Measurements from ENCODE around the gene GLTP.

DNA sequence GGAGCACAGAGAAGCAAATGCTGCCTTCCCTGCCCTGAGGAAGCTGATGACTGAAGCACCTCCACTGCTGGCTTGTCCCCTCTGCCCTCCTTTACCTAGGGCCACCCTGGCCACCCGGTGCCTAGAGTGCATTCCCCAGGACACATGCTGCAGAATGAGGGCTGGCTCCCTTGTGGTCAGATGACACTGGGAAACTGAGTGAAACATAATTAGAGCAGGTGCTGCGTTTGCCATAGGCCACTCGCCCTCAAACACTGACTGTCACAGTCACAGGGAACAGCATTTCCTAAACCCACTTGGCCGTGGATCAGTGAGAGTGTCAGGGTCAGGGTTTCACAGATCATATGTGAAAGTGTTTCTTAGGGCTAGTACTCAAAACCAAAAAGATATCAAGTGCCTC, 35.7 kb upstream of the GLTP start:
- TF ChIP-seq, protein P1, sequence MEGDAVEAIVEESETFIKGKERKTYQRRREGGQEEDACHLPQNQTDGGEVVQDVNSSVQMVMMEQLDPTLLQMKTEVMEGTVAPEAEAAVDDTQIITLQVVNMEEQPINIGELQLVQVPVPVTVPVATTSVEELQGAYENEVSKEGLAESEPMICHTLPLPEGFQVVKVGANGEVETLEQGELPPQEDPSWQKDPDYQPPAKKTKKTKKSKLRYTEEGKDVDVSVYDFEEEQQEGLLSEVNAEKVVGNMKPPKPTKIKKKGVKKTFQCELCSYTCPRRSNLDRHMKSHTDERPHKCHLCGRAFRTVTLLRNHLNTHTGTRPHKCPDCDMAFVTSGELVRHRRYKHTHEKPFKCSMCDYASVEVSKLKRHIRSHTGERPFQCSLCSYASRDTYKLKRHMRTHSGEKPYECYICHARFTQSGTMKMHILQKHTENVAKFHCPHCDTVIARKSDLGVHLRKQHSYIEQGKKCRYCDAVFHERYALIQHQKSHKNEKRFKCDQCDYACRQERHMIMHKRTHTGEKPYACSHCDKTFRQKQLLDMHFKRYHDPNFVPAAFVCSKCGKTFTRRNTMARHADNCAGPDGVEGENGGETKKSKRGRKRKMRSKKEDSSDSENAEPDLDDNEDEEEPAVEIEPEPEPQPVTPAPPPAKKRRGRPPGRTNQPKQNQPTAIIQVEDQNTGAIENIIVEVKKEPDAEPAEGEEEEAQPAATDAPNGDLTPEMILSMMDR (IDR thresholded peaks at IDR 0.05), result no peak
- no peak for TF ChIP-seq NR2C2 (CRISPR knock-in tag; IDR thresholded peaks at IDR 0.05)
- TF ChIP-seq, protein P2, sequence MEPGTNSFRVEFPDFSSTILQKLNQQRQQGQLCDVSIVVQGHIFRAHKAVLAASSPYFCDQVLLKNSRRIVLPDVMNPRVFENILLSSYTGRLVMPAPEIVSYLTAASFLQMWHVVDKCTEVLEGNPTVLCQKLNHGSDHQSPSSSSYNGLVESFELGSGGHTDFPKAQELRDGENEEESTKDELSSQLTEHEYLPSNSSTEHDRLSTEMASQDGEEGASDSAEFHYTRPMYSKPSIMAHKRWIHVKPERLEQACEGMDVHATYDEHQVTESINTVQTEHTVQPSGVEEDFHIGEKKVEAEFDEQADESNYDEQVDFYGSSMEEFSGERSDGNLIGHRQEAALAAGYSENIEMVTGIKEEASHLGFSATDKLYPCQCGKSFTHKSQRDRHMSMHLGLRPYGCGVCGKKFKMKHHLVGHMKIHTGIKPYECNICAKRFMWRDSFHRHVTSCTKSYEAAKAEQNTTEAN (CRISPR knock-in tag; IDR thresholded peaks at IDR 0.05), result no peak
- TF ChIP-seq SMAD3 (CRISPR knock-in tag; IDR thresholded peaks at IDR 0.05; ENCODE audit: borderline replicate concordance), result no peak
- no peak for TF ChIP-seq CREM (CRISPR knock-in tag; IDR thresholded peaks at IDR 0.05)
- TF ChIP-seq MXD4 (CRISPR knock-in tag; IDR thresholded peaks at IDR 0.05; ENCODE audit: borderline replicate concordance), result no peak
- TF ChIP-seq, protein P3, sequence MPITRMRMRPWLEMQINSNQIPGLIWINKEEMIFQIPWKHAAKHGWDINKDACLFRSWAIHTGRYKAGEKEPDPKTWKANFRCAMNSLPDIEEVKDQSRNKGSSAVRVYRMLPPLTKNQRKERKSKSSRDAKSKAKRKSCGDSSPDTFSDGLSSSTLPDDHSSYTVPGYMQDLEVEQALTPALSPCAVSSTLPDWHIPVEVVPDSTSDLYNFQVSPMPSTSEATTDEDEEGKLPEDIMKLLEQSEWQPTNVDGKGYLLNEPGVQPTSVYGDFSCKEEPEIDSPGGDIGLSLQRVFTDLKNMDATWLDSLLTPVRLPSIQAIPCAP (CRISPR knock-in tag; IDR thresholded peaks at IDR 0.05), result no peak
- TF ChIP-seq, protein P4, sequence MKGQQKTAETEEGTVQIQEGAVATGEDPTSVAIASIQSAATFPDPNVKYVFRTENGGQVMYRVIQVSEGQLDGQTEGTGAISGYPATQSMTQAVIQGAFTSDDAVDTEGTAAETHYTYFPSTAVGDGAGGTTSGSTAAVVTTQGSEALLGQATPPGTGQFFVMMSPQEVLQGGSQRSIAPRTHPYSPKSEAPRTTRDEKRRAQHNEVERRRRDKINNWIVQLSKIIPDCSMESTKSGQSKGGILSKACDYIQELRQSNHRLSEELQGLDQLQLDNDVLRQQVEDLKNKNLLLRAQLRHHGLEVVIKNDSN (CRISPR knock-in tag; IDR thresholded peaks at IDR 0.05), result no peak
- TF ChIP-seq NR3C1 (CRISPR knock-in tag; conservative IDR thresholded peaks at IDR 0.05; ENCODE audit: low read depth), result no peak
- TF ChIP-seq ZNF317 (CRISPR knock-in tag; IDR thresholded peaks at IDR 0.05; ENCODE audit: borderline replicate concordance, low read depth), result no peak

Data from WTC11 (cell line).